ENCODE results near the gene ARHGEF17. TPM values are rescaled to one million over a fixed set of nuclear protein-coding genes. Genes with fewer than 3 reads are reported as not detected.

The ARHGEF17 gene
- total RNA-seq, 1 experiment from 2014 or later = 77.9 TPM

GRCh38 chr11:73274722-73275380, 33.2 kb upstream of the ARHGEF17 start:
- no peaks in the 10 kb centered on the region for H3K27me3 Mint-ChIP-seq (ENCODE audit: insufficient read depth, unreplicated experiment)
- intact Hi-C loops (cut with micrococcal nuclease; ENCODE audit: unreplicated experiment) = no loop called here
- no TSS peak for BruUV-seq (replicated peaks)

GRCh38 chr11:73275381-73275750, 32.7 kb upstream of the ARHGEF17 start:
- Histone ChIP-seq H3K4me1 (peaks cover 86% of the 10 kb centered on the region), H3K4me3 (ENCODE audit: low read depth, low read length) (no peak overlapping the region), H3K27me3 (replicated peaks; ENCODE audit: control insufficient read depth, insufficient read depth, low read length) (no peaks in the 10 kb centered on the region), H3K36me3 (ENCODE audit: control insufficient read depth, insufficient read depth, low read length) (peaks cover 3% of the 10 kb centered on the region), H3K9me3 (no peaks in the 10 kb centered on the region)
- no TSS peak for BruUV-seq (replicated peaks)
- Mint-ChIP-seq H3K27ac (ENCODE audit: unreplicated experiment) (peak overlapping the region; percentile 99), H3K9me3 (ENCODE audit: unreplicated experiment) (no peaks in the 10 kb centered on the region), H3K4me3 (ENCODE audit: unreplicated experiment) (peak overlapping the region; percentile 80), H3K4me1 (ENCODE audit: low read depth, unreplicated experiment) (peaks cover 64% of the 10 kb centered on the region), H3K36me3 (ENCODE audit: insufficient read depth, unreplicated experiment) (peaks cover 77% of the 10 kb centered on the region), H3K27me3 (ENCODE audit: insufficient read depth, unreplicated experiment) (no peaks in the 10 kb centered on the region)
- ChIA-PET CTCF (interaction anchor here (0.7 kb wide), 1 partner anchor 76 kb away, joined by 3 read pairs; no protein-coding TSS in a partner anchor), POLR2A (no interaction called here)
- peak in 1 of 2 experiments; percentile 68 for DNase-seq
- intact Hi-C loops (cut with micrococcal nuclease; ENCODE audit: unreplicated experiment) = no loop called here
- TF ChIP-seq CTCF (IDR thresholded peaks at IDR 0.05; ENCODE audit: insufficient read depth in 1 of 2, low read depth in 1 of 2, low read length in 1 of 2, severe bottlenecking in 1 of 2, unreplicated experiment in 1 of 2) = no peak

More at GRCh38 chr11:73274722-73275380, 33.2 kb upstream of the ARHGEF17 start:
- Histone ChIP-seq H3K4me3 (ENCODE audit: low read depth, low read length) (no peak overlapping the region), H3K27me3 (replicated peaks; ENCODE audit: control insufficient read depth, insufficient read depth, low read length) (no peaks in the 10 kb centered on the region), H3K36me3 (ENCODE audit: control insufficient read depth, insufficient read depth, low read length) (peaks cover 3% of the 10 kb centered on the region; the same call in 1 of the 2 replicates), H3K9me3 (no peaks in the 10 kb centered on the region), H3K4me1 (peaks cover 88% of the 10 kb centered on the region)
- peaks cover 80% of the 10 kb centered on the region for H3K36me3 Mint-ChIP-seq (ENCODE audit: insufficient read depth, unreplicated experiment)
- H3K4me1 Mint-ChIP-seq (ENCODE audit: low read depth, unreplicated experiment) = peaks cover 68% of the 10 kb centered on the region
- CTCF ChIA-PET = interaction anchor here (0.7 to 1.5 kb wide), 3 partner anchors 20 to 77 kb away, joined by 3 to 4 read pairs (median 3); no protein-coding TSS in a partner anchor
- DNase-seq = peak in 1 of 2 experiments; percentile 37
- H3K27ac Mint-ChIP-seq (ENCODE audit: unreplicated experiment) = peak overlapping the region; percentile 99
- H3K4me3 Mint-ChIP-seq (ENCODE audit: unreplicated experiment) = peak overlapping the region; percentile 80
- POLR2A ChIA-PET = no interaction called here
- TF ChIP-seq CTCF (IDR thresholded peaks at IDR 0.05; ENCODE audit: insufficient read depth in 1 of 2, low read depth in 1 of 2, low read length in 1 of 2, severe bottlenecking in 1 of 2, unreplicated experiment in 1 of 2) = no peak
- no peaks in the 10 kb centered on the region for H3K9me3 Mint-ChIP-seq (ENCODE audit: unreplicated experiment)

GRCh38 chr11:73277467-73277866, 30.6 kb upstream of the ARHGEF17 start:
- no TSS peak for BruUV-seq (replicated peaks)
- H3K27me3 Mint-ChIP-seq (ENCODE audit: insufficient read depth, unreplicated experiment) = no peaks in the 10 kb centered on the region
- H3K9me3 ChIP-seq = no peaks in the 10 kb centered on the region
- H3K4me1 Mint-ChIP-seq (ENCODE audit: low read depth, unreplicated experiment) = peaks cover 57% of the 10 kb centered on the region
- H3K9me3 Mint-ChIP-seq (ENCODE audit: unreplicated experiment) = no peaks in the 10 kb centered on the region
- peaks cover 3% of the 10 kb centered on the region for H3K36me3 ChIP-seq (ENCODE audit: control insufficient read depth, insufficient read depth, low read length)
- no peak overlapping the region for H3K4me3 Mint-ChIP-seq (ENCODE audit: unreplicated experiment)
- intact Hi-C loops (cut with micrococcal nuclease; ENCODE audit: unreplicated experiment) = no loop called here
- H3K27me3 ChIP-seq (replicated peaks; ENCODE audit: control insufficient read depth, insufficient read depth, low read length) = no peaks in the 10 kb centered on the region
- H3K27ac Mint-ChIP-seq (ENCODE audit: unreplicated experiment) = no peak overlapping the region
- peaks cover 78% of the 10 kb centered on the region for H3K4me1 ChIP-seq
- ChIA-PET POLR2A (no interaction called here), CTCF (interaction anchor here (1.3 kb wide), 1 partner anchor 12 kb away, joined by 4 read pairs; no protein-coding TSS in a partner anchor)
- H3K4me3 ChIP-seq (ENCODE audit: low read depth, low read length) = no peak overlapping the region
- peaks cover 88% of the 10 kb centered on the region for H3K36me3 Mint-ChIP-seq (ENCODE audit: insufficient read depth, unreplicated experiment)
- peak; percentile 51 to 52 for DNase-seq
- no peak for TF ChIP-seq CTCF (IDR thresholded peaks at IDR 0.05; ENCODE audit: insufficient read depth in 1 of 2, low read depth in 1 of 2, low read length in 1 of 2, severe bottlenecking in 1 of 2, unreplicated experiment in 1 of 2)

Data from Caco-2 (cell line).